ENCODE data around the gene RPL39L.

GRCh38 chr3:187166750-187167149 lies 27.5 kb upstream of the RPL39L start:
- TF ChIP-seq SMC3 (IDR thresholded peaks at IDR 0.05; ENCODE audit: low read depth, low read length): no peak
- no peak for TF ChIP-seq CHD1 (IDR thresholded peaks at IDR 0.05; ENCODE audit: low read depth, low read length)
- no peak for TF ChIP-seq POLR2A (IDR thresholded peaks at IDR 0.05; ENCODE audit: low read depth, low read length)
- no peak for TF ChIP-seq MAZ (IDR thresholded peaks at IDR 0.05; ENCODE audit: borderline replicate concordance, low read depth, low read length)
- no peak for TF ChIP-seq CTCF (conservative IDR thresholded peaks at IDR 0.05; ENCODE audit: low read depth, low read length)
- TF ChIP-seq, protein P1, sequence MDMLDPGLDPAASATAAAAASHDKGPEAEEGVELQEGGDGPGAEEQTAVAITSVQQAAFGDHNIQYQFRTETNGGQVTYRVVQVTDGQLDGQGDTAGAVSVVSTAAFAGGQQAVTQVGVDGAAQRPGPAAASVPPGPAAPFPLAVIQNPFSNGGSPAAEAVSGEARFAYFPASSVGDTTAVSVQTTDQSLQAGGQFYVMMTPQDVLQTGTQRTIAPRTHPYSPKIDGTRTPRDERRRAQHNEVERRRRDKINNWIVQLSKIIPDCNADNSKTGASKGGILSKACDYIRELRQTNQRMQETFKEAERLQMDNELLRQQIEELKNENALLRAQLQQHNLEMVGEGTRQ (IDR thresholded peaks at IDR 0.05; ENCODE audit: low read depth, low read length): no peak
- TF ChIP-seq MXI1 (IDR thresholded peaks at IDR 0.05; ENCODE audit: borderline replicate concordance, low read depth, low read length): no peak
- TF ChIP-seq RAD21 (IDR thresholded peaks at IDR 0.05; ENCODE audit: low read length): no peak
- no peak for TF ChIP-seq RCOR1 (IDR thresholded peaks at IDR 0.05; ENCODE audit: insufficient replicate concordance, low read length)

Data from IMR-90 (cell line).